Measurements from ENCODE around the gene SNRNP200. TPM values are rescaled to one million over a fixed set of nuclear protein-coding genes. Genes with fewer than 3 reads are reported as not detected.

The SNRNP200 gene
- polyA plus RNA-seq (ENCODE audit: insufficient read length) = 91.7 TPM

DNA sequence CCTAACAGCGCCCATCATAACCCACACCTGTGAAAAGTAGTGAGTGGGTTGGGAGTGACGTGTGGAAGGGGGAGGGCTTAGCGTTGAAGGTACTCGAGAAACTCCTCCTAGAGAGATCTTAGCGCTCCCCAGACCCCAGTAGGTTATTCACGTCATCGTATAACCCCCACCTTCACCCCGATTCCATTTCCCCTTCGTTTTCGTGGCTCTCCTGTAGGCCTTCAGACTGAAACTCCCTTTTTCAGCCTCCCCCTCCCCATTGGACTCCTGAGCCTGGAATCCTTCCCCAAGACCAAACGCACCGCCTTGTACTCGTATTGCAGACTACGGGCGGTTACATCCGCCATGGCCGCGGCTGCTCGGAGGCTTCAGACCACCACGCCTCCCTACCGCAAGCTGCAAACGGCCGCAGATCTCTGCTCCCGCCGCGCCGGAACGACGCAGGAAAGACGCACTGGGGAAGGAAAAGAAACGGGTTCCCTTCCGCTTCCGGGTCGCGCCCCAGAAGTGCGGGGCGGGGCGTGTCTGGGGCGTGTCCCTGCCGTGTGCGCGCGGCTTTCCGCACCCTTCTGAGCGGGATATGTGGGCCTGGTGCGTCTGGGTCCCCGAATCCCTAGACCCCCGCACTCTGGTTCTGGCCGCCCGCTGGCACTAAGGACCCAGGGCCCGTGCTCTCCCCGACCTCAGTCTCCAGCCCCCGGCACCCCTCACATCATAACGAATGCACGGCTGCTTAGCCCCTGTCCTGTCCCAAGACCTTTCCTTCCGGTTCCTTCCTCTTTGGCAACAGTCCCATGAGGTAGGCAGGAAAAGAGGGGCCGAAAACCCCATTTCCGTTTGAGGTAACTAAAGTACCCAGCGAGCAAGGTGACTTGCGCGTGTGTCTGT is at the start of gene SNRNP200:
SNRNP200 (minus strand) TSS at position 456 of the 888 bp plus-strand sequence; CDS start at position 347, 109 bp downstream.
- DNase-seq (ENCODE audit: low read depth) = peak; percentile 38

DNA sequence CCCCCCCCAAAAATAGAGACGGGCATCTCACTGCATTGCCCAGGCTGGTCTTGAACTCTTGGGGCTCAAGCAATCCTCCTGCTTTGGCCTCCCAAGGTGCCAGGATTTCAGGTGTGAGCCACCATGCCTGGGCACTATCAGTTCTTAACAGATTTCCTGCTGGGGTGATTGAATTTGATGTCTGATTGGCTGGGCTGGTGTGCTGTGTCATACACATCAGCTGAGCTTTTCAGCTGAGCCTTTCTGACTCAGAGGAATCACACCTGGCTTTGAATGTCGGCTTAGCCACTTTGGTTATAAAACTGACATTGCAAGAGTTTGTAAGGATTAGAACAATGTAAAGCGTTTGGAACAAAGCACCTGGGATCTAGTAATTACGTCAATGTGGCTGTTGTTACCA is 49.1 kb upstream of the SNRNP200 start:
- DNase-seq (ENCODE audit: low read depth) = no peak

DNA sequence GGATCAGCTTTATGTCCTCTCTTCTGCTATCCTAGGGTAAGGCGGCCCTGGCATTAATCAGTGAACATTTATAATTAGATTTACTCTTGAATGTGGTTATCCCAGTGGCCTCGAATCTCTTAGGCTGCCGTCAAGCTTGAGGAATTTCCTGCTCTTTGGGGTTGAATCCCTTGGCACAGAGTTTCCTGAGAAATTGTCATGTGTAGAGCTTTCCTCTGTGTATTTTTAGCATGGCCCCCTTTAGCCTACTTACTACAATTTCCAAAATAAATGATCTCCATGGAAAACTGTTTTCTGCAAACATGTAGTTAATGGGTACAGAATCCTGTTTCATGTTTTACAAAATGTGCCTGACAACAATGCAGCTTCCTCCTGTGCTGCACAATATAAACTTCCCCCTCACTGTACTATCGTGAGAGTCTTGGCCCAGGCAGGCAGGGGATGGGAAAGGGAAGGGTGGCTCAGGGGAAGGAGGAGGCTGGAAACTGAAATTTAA is 48.3 kb upstream of the SNRNP200 start:
- no peak for DNase-seq (ENCODE audit: low read depth)

DNA sequence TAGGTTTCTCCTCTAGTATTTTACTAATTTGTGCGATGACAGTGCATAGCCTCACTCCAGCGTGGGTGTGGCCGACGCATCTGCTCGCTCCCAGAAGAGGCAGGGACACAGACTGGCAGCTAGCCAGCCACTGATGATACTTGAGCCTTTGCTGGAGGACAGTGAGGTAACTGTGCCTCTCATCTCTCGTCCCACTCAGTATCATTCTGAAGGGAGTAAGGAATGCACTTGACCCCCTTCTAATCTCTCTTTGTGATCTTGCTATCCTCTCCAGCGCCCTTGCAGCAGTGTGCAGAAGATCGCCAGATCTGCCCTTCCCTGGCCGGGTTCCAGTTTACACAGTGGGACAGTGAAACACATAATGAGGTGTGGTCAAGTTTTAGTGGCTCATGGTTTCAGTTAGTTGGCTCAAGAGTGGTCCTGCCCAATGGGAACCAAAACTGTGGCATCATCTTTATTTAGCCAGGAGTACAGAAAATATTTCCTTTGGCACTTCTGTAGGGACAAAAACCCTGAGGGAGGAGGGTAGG is 47.8 kb upstream of the SNRNP200 start:
- no peak for DNase-seq (ENCODE audit: low read depth)

GRCh38 chr2:96347395-96347794 is 42.0 kb upstream of the SNRNP200 start:
- DNase-seq (ENCODE audit: low read depth) = no peak

DNA sequence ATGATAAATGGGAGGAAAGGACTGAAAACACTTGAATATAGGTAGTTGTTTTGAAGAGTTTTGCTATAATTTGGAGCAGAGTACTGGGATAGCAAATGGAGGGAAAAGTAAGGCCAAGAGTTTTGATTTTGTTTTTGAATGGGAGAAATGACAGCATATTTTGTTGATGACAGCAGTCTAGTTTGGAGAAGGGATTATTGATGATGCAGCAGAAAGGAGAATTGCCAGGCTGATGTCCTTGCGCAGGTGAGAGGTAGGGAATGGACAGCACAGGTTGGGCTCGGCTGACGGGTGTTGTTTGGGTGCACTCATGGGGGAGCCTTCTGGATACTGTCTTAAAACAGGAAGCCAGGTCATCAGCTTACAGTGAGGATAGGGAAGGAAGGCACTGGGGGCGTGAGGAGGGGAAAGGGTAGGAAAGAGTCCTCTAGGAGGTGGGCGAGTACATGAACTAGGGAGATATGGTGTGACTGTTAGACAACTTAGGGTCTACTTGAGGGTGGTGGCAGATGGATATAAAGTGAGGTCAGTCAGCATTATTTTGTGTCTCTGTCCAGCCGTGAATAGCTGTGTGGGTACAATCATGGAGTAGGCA is 40.6 kb upstream of the SNRNP200 start:
- no peak for DNase-seq (ENCODE audit: low read depth)

- DNase-seq (ENCODE audit: low read depth) = no peak
These were observed 40.1 kb upstream of the SNRNP200 start for GRCh38 chr2:96345438-96345837.

DNA sequence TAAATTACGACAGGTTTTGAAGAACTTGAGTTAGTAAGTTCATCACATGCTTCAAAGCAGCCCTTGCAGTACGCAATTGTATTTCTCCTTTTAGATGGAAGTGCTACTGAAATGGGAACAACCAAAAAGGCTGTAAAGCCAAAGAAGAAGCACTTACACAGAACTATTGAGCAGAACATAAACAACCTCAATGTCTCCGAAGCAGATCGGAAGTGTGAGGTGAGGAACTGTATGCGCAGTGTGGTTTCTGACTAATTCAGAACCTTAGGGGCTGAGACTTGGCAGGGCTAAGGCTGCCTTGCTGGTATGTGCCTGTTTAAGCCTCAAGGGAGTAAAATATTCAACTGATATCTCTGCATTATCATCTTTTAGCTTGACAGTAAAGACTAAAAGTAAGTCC is 38.7 kb upstream of the SNRNP200 start:
- no peak for DNase-seq (ENCODE audit: low read depth)

DNA sequence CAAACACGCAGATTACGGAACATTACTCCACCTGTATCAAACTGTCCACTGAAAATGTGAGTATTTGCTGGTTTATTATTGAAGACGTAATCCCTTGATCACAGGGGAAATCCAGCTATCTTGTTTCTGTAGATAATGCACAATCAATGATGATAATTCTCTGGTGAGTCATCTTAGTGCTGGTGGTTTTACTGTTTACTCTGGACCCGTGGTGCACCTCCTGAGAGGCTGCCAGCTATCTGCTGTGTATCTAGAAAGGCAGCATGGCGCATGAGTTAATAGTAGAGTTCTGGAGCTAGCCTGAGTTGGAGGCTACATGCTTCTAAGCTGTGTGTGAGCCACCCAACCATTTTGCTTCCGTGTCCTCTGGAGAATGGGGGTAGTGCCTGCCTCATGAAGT is 36.7 kb upstream of the SNRNP200 start:
- no peak for DNase-seq (ENCODE audit: low read depth)

- DNase-seq (ENCODE audit: low read depth) = no peak
These were observed 36.3 kb upstream of the SNRNP200 start for GRCh38 chr2:96341641-96342040.

GRCh38 chr2:96340493-96341414 is 35.4 kb upstream of the SNRNP200 start:
- no peak for DNase-seq (ENCODE audit: low read depth)

DNA sequence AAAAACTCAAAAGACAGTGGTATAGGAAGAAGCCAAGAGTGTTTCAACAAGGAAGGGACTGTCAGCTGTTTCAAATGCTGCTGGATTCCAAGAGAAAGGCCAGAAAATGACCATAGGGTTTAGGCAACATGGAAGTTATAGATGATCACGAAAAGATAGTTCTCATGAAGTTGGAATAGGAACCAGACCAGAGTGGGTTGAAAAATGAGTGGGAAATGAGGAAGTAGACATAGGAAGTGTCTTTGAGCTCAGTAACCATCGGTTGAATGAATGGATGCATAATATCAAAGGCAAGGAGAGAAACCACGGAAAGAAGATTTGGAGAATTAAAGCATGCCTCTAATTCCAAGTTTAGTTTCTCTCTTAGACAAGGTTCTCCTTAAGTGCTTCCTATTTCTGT is 31.5 kb upstream of the SNRNP200 start:
- no peak for DNase-seq (ENCODE audit: low read depth)

- DNase-seq (ENCODE audit: low read depth) = no peak
These were observed 30.9 kb upstream of the SNRNP200 start for GRCh38 chr2:96336104-96336775.

DNA sequence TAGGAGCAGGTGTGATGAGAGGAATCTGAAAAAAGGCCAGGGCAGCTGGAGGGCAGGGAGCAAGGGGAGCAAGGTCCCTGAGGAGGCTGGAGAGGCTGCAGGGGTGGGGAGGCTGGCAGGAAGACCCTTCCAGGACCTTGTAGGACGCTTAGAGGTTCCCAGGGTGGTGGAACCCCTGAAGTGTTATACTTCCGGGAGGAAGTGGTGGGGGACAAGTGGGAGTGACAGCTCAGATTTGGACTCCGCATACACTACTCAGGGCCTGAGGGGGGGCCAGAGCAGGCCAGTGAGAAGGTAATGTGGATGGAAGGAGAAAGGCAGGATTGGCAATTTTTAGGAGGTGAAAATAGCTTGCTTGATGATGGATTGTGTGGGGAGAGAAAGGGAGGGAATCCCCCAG is 28.4 kb upstream of the SNRNP200 start:
- DNase-seq (ENCODE audit: low read depth) = no peak

DNA sequence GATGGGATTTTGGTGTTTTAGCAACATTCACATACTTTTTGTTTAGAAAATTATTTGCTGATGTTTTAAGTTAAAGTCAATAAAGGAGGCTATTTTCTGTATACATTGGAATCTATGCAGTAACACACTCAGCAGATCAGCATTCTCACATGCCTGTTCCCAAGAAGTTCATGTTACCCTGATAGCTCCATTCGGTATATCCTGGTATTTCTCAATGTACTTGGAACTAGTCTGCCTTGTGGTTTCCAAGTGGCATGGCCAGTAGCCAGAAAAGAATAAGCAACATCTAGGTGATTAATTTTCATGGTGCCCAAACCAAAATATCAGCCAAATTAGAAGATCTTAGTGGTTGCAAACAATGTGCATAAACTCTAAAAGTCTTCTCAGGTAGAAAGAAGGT is 25.1 kb upstream of the SNRNP200 start:
- DNase-seq (ENCODE audit: low read depth) = no peak

- DNase-seq (ENCODE audit: low read depth) = no peak
These were observed 24.5 kb upstream of the SNRNP200 start for GRCh38 chr2:96329874-96330273.

DNA sequence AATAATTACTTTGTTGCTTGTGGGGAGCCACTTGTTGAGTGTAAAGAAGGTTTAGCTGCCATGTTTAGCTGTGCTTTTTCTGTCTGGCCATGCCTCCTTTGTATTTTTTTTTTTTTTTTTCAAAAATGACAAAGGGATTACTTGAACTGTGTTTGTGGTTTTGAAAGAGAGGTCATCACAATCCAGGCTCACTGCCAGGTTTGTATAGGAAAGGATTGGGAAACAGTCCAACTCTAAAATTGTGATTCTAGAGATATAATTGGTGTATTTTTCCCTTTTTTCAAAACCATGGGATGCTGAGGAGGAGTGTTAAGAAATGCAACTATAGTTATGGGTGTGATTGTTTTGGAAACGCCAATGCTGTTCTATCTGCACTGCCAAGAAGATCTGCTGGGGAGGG is 24.1 kb upstream of the SNRNP200 start:
- DNase-seq (ENCODE audit: low read depth) = no peak

- DNase-seq (ENCODE audit: low read depth) = no peak
These were observed 21.9 kb upstream of the SNRNP200 start for GRCh38 chr2:96326990-96327820.

GRCh38 chr2:96326564-96326963 is 21.2 kb upstream of the SNRNP200 start:
- no peak for DNase-seq (ENCODE audit: low read depth)

DNA sequence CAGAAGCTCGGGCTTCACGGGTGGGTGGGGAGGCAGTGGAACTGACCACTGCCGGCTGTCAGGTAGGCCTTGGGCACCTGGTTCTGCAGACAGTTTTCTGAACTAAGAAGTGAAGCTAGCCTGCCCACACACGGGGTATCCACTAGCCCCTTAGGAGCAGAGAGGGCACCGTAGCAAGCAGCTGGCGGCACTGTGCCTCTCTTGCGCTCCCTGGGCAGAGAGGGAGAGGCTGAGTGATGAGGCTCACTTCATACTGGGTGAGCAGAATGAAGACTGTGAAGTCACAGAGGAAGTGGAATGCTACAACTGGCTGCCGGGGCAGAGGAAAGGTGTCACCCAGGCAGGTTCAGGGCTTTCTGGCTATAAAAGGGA is 20.5 kb upstream of the SNRNP200 start:
- DNase-seq (ENCODE audit: low read depth) = no peak

All from forelimb muscle (tissue), 1 donor.